ENCODE measurements around the gene EDEM1.

The EDEM1 gene

DNA sequence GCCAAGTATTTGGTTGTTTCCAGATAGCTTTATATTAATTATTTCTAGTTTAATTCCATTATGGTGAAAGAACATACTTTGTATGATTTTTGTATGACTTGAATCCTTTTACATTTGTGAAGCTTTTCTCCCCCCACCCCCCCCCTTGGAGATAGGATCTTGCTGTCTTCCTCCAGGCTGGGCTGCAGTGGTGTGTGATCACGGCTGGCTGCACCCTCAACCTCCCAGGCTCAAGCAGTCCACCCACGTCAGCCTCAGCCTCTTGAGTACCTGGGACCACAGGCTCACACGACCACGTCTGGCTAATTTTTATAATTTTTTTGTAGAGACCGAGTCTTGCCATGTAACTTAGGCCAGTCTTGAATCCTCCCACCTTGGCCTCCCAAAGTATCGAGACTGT, 35.9 kb upstream of the EDEM1 start:
- Histone ChIP-seq H3K4me1 (ENCODE audit: control insufficient read depth, insufficient read depth, low read length, poor library complexity, severe bottlenecking) (no peaks in the 10 kb centered on the region), H3K4me3 (ENCODE audit: extremely low read depth, insufficient read depth, low read length, poor library complexity, severe bottlenecking) (no peak overlapping the region), H3K36me3 (ENCODE audit: control insufficient read depth, insufficient read depth, low read length) (peaks cover 12% of the 10 kb centered on the region), H3K9me3 (ENCODE audit: control insufficient read depth, low read length) (no peaks in the 10 kb centered on the region), H3K27ac (ENCODE audit: low read depth, low read length, severe bottlenecking) (no peak overlapping the region)
- WGBS, 2 experiments (ENCODE audit: insufficient coverage in 2 of 2) = 90 to 93% methylated on average over 5 to 6 of the region's 6 CpGs

DNA sequence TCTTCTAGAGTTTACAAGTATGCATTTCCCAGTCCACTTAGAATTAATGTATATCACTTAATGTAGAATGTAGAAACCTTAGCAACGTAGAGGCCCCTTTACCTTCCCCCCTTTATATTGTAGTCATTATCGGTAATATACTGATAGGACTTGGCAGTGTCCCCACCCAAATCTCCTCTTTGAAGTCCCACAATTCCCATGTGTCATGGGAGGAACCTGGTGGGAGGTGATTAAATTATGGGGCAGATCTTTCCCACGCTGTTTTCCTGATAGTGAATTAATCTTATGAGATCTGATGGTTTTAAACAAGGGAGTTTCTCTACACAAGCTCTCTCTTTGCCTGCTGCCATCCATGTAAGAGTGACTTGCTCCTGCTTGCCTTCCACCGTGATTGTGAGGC, 34.4 kb upstream of the EDEM1 start:
- H3K4me3 ChIP-seq (ENCODE audit: extremely low read depth, insufficient read depth, low read length, poor library complexity, severe bottlenecking) = no peak overlapping the region
- no peaks in the 10 kb centered on the region for H3K4me1 ChIP-seq (ENCODE audit: control insufficient read depth, insufficient read depth, low read length, poor library complexity, severe bottlenecking)
- 100% methylated on average over 1 of the region's 4 CpGs; no CpG with 5 or more reads in 1 of the 2 experiments for WGBS, 2 experiments (ENCODE audit: insufficient coverage in 2 of 2)
- no peak overlapping the region for H3K27ac ChIP-seq (ENCODE audit: low read depth, low read length, severe bottlenecking)
- H3K36me3 ChIP-seq (ENCODE audit: control insufficient read depth, insufficient read depth, low read length) = peaks cover 4% of the 10 kb centered on the region
- H3K9me3 ChIP-seq (ENCODE audit: control insufficient read depth, low read length) = no peaks in the 10 kb centered on the region

- Histone ChIP-seq H3K4me1 (ENCODE audit: control insufficient read depth, insufficient read depth, low read length, poor library complexity, severe bottlenecking) (peaks cover under 1% of the 10 kb centered on the region), H3K36me3 (ENCODE audit: control insufficient read depth, insufficient read depth, low read length) (no peaks in the 10 kb centered on the region), H3K9me3 (ENCODE audit: control insufficient read depth, low read length) (no peaks in the 10 kb centered on the region), H3K27ac (ENCODE audit: low read depth, low read length, severe bottlenecking) (no peak overlapping the region), H3K4me3 (ENCODE audit: extremely low read depth, insufficient read depth, low read length, poor library complexity, severe bottlenecking) (no peak overlapping the region)
These were observed 32.3 kb upstream of the EDEM1 start for GRCh38 chr3:5155241-5155640.

DNA sequence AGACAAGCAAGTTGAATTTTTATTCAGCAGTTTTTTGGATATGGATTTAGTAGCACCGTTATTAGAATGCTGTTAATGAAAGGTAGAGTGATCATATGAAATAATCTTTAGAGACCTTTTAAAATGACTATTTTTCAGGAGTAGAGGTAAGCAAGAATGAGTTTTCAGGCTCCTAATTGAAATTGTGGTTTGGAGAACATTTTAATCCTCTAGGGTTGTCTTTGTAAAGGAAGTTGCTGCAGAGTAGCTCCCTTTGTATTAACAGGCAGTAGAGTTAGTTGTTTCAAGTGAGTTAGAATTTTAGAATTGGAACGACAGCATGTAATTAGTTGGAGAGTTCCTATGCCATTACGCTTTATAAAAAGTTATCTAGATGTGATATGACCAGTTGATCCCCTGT, 27.2 kb upstream of the EDEM1 start:
- no peak overlapping the region for H3K27ac ChIP-seq (ENCODE audit: low read depth, low read length, severe bottlenecking)
- H3K36me3 ChIP-seq (ENCODE audit: control insufficient read depth, insufficient read depth, low read length) = no peaks in the 10 kb centered on the region
- no peaks in the 10 kb centered on the region for H3K9me3 ChIP-seq (ENCODE audit: control insufficient read depth, low read length)
- peaks cover 26% of the 10 kb centered on the region for H3K4me1 ChIP-seq (ENCODE audit: control insufficient read depth, insufficient read depth, low read length, poor library complexity, severe bottlenecking)
- no peak overlapping the region for H3K4me3 ChIP-seq (ENCODE audit: extremely low read depth, insufficient read depth, low read length, poor library complexity, severe bottlenecking)
- WGBS, 2 experiments (ENCODE audit: insufficient coverage in 2 of 2) = 90% methylated on average over 2 of the region's 3 CpGs; no CpG with 5 or more reads in 1 of the 2 experiments

GRCh38 chr3:5160940-5161858, 26.3 kb upstream of the EDEM1 start:
- H3K9me3 ChIP-seq (ENCODE audit: control insufficient read depth, low read length) = no peaks in the 10 kb centered on the region
- 65 to 74% methylated on average over 2 to 4 of the region's 4 CpGs for WGBS, 2 experiments (ENCODE audit: insufficient coverage in 2 of 2)
- H3K36me3 ChIP-seq (ENCODE audit: control insufficient read depth, insufficient read depth, low read length) = no peaks in the 10 kb centered on the region
- peak overlapping the region; percentile 64 for H3K27ac ChIP-seq (ENCODE audit: low read depth, low read length, severe bottlenecking)
- H3K4me1 ChIP-seq (ENCODE audit: control insufficient read depth, insufficient read depth, low read length, poor library complexity, severe bottlenecking) = peaks cover 26% of the 10 kb centered on the region
- H3K4me3 ChIP-seq (ENCODE audit: extremely low read depth, insufficient read depth, low read length, poor library complexity, severe bottlenecking) = no peak overlapping the region

- Histone ChIP-seq H3K27ac (ENCODE audit: low read depth, low read length, severe bottlenecking) (peak overlapping the region; percentile 64), H3K4me1 (ENCODE audit: control insufficient read depth, insufficient read depth, low read length, poor library complexity, severe bottlenecking) (peaks cover 26% of the 10 kb centered on the region), H3K9me3 (ENCODE audit: control insufficient read depth, low read length) (no peaks in the 10 kb centered on the region), H3K4me3 (ENCODE audit: extremely low read depth, insufficient read depth, low read length, poor library complexity, severe bottlenecking) (no peak overlapping the region), H3K36me3 (ENCODE audit: control insufficient read depth, insufficient read depth, low read length) (no peaks in the 10 kb centered on the region)
- WGBS, 2 experiments (ENCODE audit: insufficient coverage in 2 of 2) = 100% methylated on average over 1 of the region's 1 CpG
These were observed 25.4 kb upstream of the EDEM1 start for GRCh38 chr3:5162102-5162501.

GRCh38 chr3:5165698-5166097, 21.8 kb upstream of the EDEM1 start:
- peaks cover 3% of the 10 kb centered on the region for H3K36me3 ChIP-seq (ENCODE audit: control insufficient read depth, insufficient read depth, low read length)
- 80% methylated on average over 1 of the region's 4 CpGs; no CpG with 5 or more reads in 1 of the 2 experiments for WGBS, 2 experiments (ENCODE audit: insufficient coverage in 2 of 2)
- H3K9me3 ChIP-seq (ENCODE audit: control insufficient read depth, low read length) = no peaks in the 10 kb centered on the region
- H3K27ac ChIP-seq (ENCODE audit: low read depth, low read length, severe bottlenecking) = no peak overlapping the region
- H3K4me1 ChIP-seq (ENCODE audit: control insufficient read depth, insufficient read depth, low read length, poor library complexity, severe bottlenecking) = peaks cover 20% of the 10 kb centered on the region
- H3K4me3 ChIP-seq (ENCODE audit: extremely low read depth, insufficient read depth, low read length, poor library complexity, severe bottlenecking) = no peak overlapping the region

DNA sequence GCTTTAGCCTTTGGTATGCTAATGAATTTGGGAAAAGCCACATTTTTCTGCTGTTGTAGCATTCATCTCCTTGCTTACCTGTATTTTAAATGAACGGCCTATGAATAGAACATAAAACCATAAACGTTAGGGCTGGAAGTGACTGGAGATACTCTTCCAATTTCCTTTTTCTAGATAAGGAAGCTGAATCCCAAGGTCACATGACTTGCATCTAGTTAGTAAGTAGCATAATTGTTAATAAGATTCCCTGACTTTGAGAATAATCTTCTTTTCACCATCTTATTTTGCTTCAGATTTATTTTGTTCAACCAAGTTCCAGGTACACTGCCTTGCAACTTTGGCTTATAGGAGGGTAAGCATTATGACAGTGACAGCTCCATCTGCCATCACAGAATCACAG, 20.7 kb upstream of the EDEM1 start:
- Histone ChIP-seq H3K9me3 (ENCODE audit: control insufficient read depth, low read length) (no peaks in the 10 kb centered on the region), H3K4me3 (ENCODE audit: extremely low read depth, insufficient read depth, low read length, poor library complexity, severe bottlenecking) (no peak overlapping the region), H3K36me3 (ENCODE audit: control insufficient read depth, insufficient read depth, low read length) (peaks cover 14% of the 10 kb centered on the region), H3K4me1 (ENCODE audit: control insufficient read depth, insufficient read depth, low read length, poor library complexity, severe bottlenecking) (peaks cover 9% of the 10 kb centered on the region), H3K27ac (ENCODE audit: low read depth, low read length, severe bottlenecking) (no peak overlapping the region)
- 80 to 83% methylated on average over 1 to 2 of the region's 2 CpGs for WGBS, 2 experiments (ENCODE audit: insufficient coverage in 2 of 2)

GRCh38 chr3:5168110-5168509, 19.4 kb upstream of the EDEM1 start:
- no peak overlapping the region for H3K4me3 ChIP-seq (ENCODE audit: extremely low read depth, insufficient read depth, low read length, poor library complexity, severe bottlenecking)
- peaks cover 25% of the 10 kb centered on the region for H3K36me3 ChIP-seq (ENCODE audit: control insufficient read depth, insufficient read depth, low read length)
- H3K4me1 ChIP-seq (ENCODE audit: control insufficient read depth, insufficient read depth, low read length, poor library complexity, severe bottlenecking) = no peaks in the 10 kb centered on the region
- no peaks in the 10 kb centered on the region for H3K9me3 ChIP-seq (ENCODE audit: control insufficient read depth, low read length)
- no peak overlapping the region for H3K27ac ChIP-seq (ENCODE audit: low read depth, low read length, severe bottlenecking)
- 82 to 95% methylated on average over 3 to 4 of the region's 4 CpGs for WGBS, 2 experiments (ENCODE audit: insufficient coverage in 2 of 2)

DNA sequence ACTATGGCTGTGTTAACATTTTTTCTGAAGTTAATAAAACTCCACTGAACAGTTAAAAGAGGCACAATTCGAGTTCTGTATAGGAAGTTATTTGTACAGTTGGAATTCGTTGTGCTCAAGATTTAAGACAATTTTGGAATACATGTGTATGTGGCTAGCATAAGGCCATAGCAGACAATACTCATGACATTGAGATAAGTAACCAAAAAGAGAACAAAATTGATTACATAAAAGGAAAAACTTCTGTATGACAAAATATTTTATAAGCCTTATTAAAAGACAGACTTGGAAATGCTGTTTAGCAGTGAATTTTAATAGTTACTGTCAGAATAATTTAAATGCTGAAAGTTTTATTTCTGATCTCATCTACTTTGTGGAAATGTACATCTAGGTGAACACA, 17.7 kb upstream of the EDEM1 start:
- Histone ChIP-seq H3K9me3 (ENCODE audit: control insufficient read depth, low read length) (no peaks in the 10 kb centered on the region), H3K4me3 (ENCODE audit: extremely low read depth, insufficient read depth, low read length, poor library complexity, severe bottlenecking) (no peak overlapping the region), H3K36me3 (ENCODE audit: control insufficient read depth, insufficient read depth, low read length) (peaks cover 32% of the 10 kb centered on the region), H3K4me1 (ENCODE audit: control insufficient read depth, insufficient read depth, low read length, poor library complexity, severe bottlenecking) (no peaks in the 10 kb centered on the region), H3K27ac (ENCODE audit: low read depth, low read length, severe bottlenecking) (no peak overlapping the region)
- WGBS, 2 experiments (ENCODE audit: insufficient coverage in 2 of 2) = 100% methylated on average over 1 of the region's 2 CpGs

GRCh38 chr3:5170975-5171374, 16.5 kb upstream of the EDEM1 start:
- H3K36me3 ChIP-seq (ENCODE audit: control insufficient read depth, insufficient read depth, low read length) = peaks cover 44% of the 10 kb centered on the region
- no peaks in the 10 kb centered on the region for H3K4me1 ChIP-seq (ENCODE audit: control insufficient read depth, insufficient read depth, low read length, poor library complexity, severe bottlenecking)
- H3K27ac ChIP-seq (ENCODE audit: low read depth, low read length, severe bottlenecking) = no peak overlapping the region
- H3K9me3 ChIP-seq (ENCODE audit: control insufficient read depth, low read length) = no peaks in the 10 kb centered on the region
- H3K4me3 ChIP-seq (ENCODE audit: extremely low read depth, insufficient read depth, low read length, poor library complexity, severe bottlenecking) = no peak overlapping the region
- 94 to 100% methylated on average over 3 to 4 of the region's 5 CpGs for WGBS, 2 experiments (ENCODE audit: insufficient coverage in 2 of 2)
